Hepatocyte (in vitro differentiated cells): ENCODE data around the gene MYO3B. TPM values are rescaled to one million over a fixed set of nuclear protein-coding genes. Genes with fewer than 3 reads are reported as not detected.

Experiments
- DNase-seq: peaks from one replicate; pipeline ENCODE4 v3.0.0-alpha.2; 2016; ENCODE audit warnings: low spot score
- H2AFZ ChIP-seq: fragments of 200-600 bp; sonication (generic); 2 replicates; pipeline ENCODE4 v1.6.0; 2016; ENCODE audit warnings: antibody characterized with exemption, mild to moderate bottlenecking
- H3K27ac ChIP-seq: fragments of 200-600 bp; sonication (generic); 2 replicates; pipeline ENCODE4 v1.5.1; 2016; ENCODE audit warnings: mild to moderate bottlenecking
- H3K27me3 ChIP-seq: fragments of 200-600 bp; sonication (generic); 2 replicates; pipeline ENCODE4 v1.6.1; 2016
- H3K36me3 ChIP-seq: fragments of 200-600 bp; sonication (generic); replicated peaks from 2 replicates; pipeline ENCODE4 v1.5.1; 2016; ENCODE audit warnings: low read depth; ENCODE audit not compliant: insufficient read depth
- H3K4me1 ChIP-seq: fragments of 200-600 bp; sonication (generic); 2 replicates; pipeline ENCODE4 v1.5.1; 2016; ENCODE audit warnings: mild to moderate bottlenecking, moderate library complexity; ENCODE audit not compliant: insufficient read depth
- H3K4me2 ChIP-seq: fragments of 200-600 bp; sonication (generic); 2 replicates; pipeline ENCODE4 v1.6.0; 2016
- H3K4me3 ChIP-seq: fragments of 200-600 bp; sonication (generic); 2 replicates; pipeline ENCODE4 v1.5.1; 2016; ENCODE audit warnings: mild to moderate bottlenecking
- H3K79me2 ChIP-seq: fragments of 200-600 bp; sonication (generic); 2 replicates; pipeline ENCODE4 v1.6.0; 2017; ENCODE audit warnings: mild to moderate bottlenecking
- H3K9me2 ChIP-seq: fragments of 200-600 bp; sonication (generic); replicated peaks from 2 replicates; pipeline ENCODE4 v1.6.0; 2017; ENCODE audit warnings: mild to moderate bottlenecking; ENCODE audit not compliant: insufficient read depth
- H3K9me3 ChIP-seq: fragments of 200-600 bp; sonication (generic); 2 replicates; pipeline ENCODE4 v1.5.1; 2016; ENCODE audit warnings: low read depth, mild to moderate bottlenecking
- H4K20me1 ChIP-seq: fragments of 200-600 bp; sonication (generic); 2 replicates; pipeline ENCODE4 v1.6.0; 2016; ENCODE audit warnings: mild to moderate bottlenecking; ENCODE audit not compliant: insufficient read depth, poor library complexity, severe bottlenecking
- EZH2 ChIP-seq: fragments of 200-600 bp; sonication (generic); IDR thresholded peaks from 2 replicates; pipeline ENCODE4 v1.6.1; 2016; ENCODE audit warnings: antibody characterized with exemption, mild to moderate bottlenecking, borderline replicate concordance
- EZH2phosphoT487 ChIP-seq: fragments of 200-600 bp; sonication (generic); IDR thresholded peaks from one replicate; pipeline ENCODE4 v1.6.1; 2018; ENCODE audit warnings: antibody characterized with exemption, mild to moderate bottlenecking, low read depth, moderate library complexity; ENCODE audit not compliant: unreplicated experiment, severe bottlenecking
- WGBS: methylation state at CpG from one replicate; pipeline ENCODE4 v1.1.6; 2016; ENCODE audit warnings: low lambda C conversion rate; ENCODE audit errors: missing lambda C conversion rate; 5-methylcytosine and 5-hydroxymethylcytosine counted together
- polyA plus RNA-seq: library from polyadenylated mRNA; unstranded; fragments of >200 nt; fragmentation: Nextera tagmentation; extraction: Ambion mirVana; gene quantifications from 2 replicates; pipeline ENCODE4 v1.2.1, GENCODE V29; 2016
- total RNA-seq: library from RNA; depleted of rRNA; stranded (reverse); fragments of >200 nt; gene quantifications from 2 replicates; pipeline ENCODE4 v1.2.3, GENCODE V29; 2014
- TF ChIP-seq, protein P1 (sequence below): fragments of 200-600 bp; sonication (generic); IDR thresholded peaks from 2 replicates; pipeline ENCODE4 v1.5.1; 2016; ENCODE audit warnings: antibody characterized with exemption, mild to moderate bottlenecking; ENCODE audit not compliant: poor library complexity

MYO3B gene
- total and polyA plus RNA-seq, 2 experiments from 2014 or later: 0.63 to 1.1 TPM

DNA sequence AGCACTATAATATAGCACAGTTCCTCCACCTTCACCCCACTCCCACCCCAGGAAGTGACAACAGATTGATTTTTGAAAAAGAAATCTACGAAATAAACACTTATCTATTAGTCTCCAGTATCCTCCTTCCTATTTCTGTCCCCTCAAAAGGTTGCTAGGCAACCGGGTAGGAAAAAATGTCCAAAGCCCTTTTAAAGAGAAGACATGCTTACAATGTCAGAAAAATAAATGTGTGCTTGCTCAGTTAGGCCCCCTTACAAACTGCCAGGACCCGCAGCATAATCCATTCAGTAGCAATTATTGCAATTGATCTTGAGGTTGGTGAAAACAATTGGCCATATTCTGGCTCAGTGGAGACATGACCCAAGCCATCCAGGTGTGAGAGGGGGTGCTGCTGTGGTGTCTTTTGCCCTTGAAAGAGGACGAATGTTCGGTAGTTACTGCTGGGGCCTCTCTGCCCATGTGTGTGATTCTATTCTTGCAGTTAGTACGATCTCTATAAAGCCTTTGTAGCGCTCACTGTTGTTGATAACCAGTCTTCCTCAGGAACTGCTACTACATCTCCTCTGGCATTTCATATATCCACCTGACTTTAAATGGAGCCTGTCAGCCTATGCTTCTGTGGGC, 144.3 kb downstream of the MYO3B start:
- Histone ChIP-seq H3K4me3 (no peak overlapping the region), H3K27ac (no peak overlapping the region), H2AFZ (no peak overlapping the region), H3K9me2 (no peaks in the 10 kb centered on the region), H3K79me2 (no peaks in the 10 kb centered on the region), H3K9me3 (no peaks in the 10 kb centered on the region), H3K36me3 (no peaks in the 10 kb centered on the region), H4K20me1 (no peaks in the 10 kb centered on the region), H3K4me1 (no peaks in the 10 kb centered on the region), H3K27me3 (no peaks in the 10 kb centered on the region), H3K4me2 (no peak overlapping the region)
- TF ChIP-seq, protein P1, sequence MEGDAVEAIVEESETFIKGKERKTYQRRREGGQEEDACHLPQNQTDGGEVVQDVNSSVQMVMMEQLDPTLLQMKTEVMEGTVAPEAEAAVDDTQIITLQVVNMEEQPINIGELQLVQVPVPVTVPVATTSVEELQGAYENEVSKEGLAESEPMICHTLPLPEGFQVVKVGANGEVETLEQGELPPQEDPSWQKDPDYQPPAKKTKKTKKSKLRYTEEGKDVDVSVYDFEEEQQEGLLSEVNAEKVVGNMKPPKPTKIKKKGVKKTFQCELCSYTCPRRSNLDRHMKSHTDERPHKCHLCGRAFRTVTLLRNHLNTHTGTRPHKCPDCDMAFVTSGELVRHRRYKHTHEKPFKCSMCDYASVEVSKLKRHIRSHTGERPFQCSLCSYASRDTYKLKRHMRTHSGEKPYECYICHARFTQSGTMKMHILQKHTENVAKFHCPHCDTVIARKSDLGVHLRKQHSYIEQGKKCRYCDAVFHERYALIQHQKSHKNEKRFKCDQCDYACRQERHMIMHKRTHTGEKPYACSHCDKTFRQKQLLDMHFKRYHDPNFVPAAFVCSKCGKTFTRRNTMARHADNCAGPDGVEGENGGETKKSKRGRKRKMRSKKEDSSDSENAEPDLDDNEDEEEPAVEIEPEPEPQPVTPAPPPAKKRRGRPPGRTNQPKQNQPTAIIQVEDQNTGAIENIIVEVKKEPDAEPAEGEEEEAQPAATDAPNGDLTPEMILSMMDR: no peak
- TF ChIP-seq EZH2phosphoT487: no peak
- no peak for TF ChIP-seq EZH2
- 84% methylated on average over 7 of the region's 7 CpGs for WGBS
- no peak for DNase-seq

DNA sequence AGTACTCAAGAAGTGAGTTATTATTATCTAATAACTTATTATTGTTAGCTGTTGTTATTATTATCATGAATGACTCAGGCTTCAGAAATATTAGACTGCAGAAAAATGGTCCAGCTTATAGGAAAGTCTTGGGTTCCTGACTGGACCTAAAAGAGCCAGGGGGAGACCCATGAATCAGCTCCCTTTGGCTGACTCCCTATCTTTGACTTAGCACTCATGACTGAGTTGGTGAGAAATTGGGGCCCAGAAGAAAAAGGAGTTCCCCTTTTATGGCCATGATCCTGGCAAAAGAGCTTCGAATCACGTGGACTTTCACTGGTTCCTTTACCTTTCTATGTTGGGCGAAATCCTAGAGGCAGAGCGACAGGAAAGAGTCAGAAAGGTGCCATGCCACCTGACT, 145.8 kb downstream of the MYO3B start:
- Histone ChIP-seq H3K36me3 (no peaks in the 10 kb centered on the region), H3K27me3 (no peaks in the 10 kb centered on the region), H3K9me3 (no peaks in the 10 kb centered on the region), H3K9me2 (no peaks in the 10 kb centered on the region), H3K27ac (no peak overlapping the region), H4K20me1 (no peaks in the 10 kb centered on the region), H3K79me2 (no peaks in the 10 kb centered on the region), H3K4me1 (no peaks in the 10 kb centered on the region), H3K4me2 (no peak overlapping the region), H3K4me3 (no peak overlapping the region), H2AFZ (no peak overlapping the region)
- whole genome bisulfite sequencing: 68% methylated on average over 4 of the region's 4 CpGs
- DNase-seq: no peak
- TF ChIP-seq EZH2 (no peak), EZH2phosphoT487 (no peak)
- TF ChIP-seq, protein P1: no peak

DNA sequence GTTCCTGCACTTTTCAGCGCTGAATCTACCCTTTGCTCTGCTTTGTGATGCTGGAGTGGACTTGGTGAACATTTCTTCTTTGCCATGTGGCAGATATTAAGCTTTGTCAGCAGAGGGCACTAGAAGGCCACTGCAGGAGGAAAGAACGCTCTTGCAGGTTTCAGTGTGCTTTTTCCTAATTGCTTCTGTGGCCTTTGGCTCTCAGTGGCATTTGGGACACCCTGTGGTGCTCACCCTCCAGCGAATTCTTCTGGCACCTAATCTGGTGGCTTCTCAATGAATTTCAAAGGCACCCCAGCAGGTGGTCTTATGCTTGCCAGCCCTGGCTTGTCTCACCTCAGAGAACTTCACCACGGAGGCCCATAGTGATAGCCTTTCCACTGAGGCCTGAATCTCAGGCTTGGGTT, 146.7 kb downstream of the MYO3B start:
- no peak overlapping the region for H3K4me3 ChIP-seq
- H3K27me3 ChIP-seq: no peaks in the 10 kb centered on the region
- 16% methylated on average over 4 of the region's 4 CpGs for WGBS
- H3K36me3 ChIP-seq: no peaks in the 10 kb centered on the region
- no peak overlapping the region for H3K4me2 ChIP-seq
- no peaks in the 10 kb centered on the region for H3K9me3 ChIP-seq
- DNase-seq: peak; percentile 58
- H3K27ac ChIP-seq: no peak overlapping the region
- H4K20me1 ChIP-seq: no peaks in the 10 kb centered on the region
- no peak overlapping the region for H2AFZ ChIP-seq
- H3K79me2 ChIP-seq: no peaks in the 10 kb centered on the region
- TF ChIP-seq, protein P1: peak; percentile 73
- TF ChIP-seq EZH2phosphoT487: no peak
- H3K4me1 ChIP-seq: no peaks in the 10 kb centered on the region
- no peaks in the 10 kb centered on the region for H3K9me2 ChIP-seq

DNA sequence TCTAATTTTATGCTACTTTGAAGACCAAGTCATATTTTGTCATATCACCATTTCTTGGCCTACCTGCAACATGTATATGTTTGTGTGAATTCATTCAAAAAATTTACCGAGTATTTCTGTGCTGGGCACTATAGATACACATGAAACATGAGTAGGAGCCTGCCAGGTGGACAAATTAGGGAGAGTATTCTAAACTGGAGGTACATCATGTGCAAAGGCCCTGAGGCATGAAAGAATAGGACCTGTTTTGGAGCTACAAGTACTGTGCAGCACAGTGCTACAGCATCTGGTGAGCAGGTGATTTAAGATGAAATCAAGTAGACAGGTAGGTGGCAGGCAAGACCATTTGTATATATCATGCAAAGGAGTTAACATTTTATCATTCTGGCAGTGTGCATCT, 152.9 kb downstream of the MYO3B start:
- Histone ChIP-seq H2AFZ (no peak overlapping the region), H3K79me2 (no peaks in the 10 kb centered on the region), H3K4me3 (no peak overlapping the region), H3K4me1 (no peaks in the 10 kb centered on the region), H3K9me3 (no peaks in the 10 kb centered on the region), H3K4me2 (no peak overlapping the region), H3K9me2 (no peaks in the 10 kb centered on the region), H3K27me3 (no peaks in the 10 kb centered on the region), H3K36me3 (no peaks in the 10 kb centered on the region), H4K20me1 (no peaks in the 10 kb centered on the region), H3K27ac (no peak overlapping the region)
- TF ChIP-seq EZH2phosphoT487 (no peak), EZH2 (no peak)
- TF ChIP-seq, protein P1: no peak
- 100% methylated on average over 1 of the region's 1 CpG for WGBS
- DNase-seq: no peak
